NB4 (cell line): ENCODE results near the gene COL4A1.

ENCODE experiments used
- CTCF ChIP-seq: IDR thresholded peaks from one replicate; pipeline ENCODE4 v1.5.1; 2012; ENCODE audit warnings: low read depth, low read length
- MAX ChIP-seq: IDR thresholded peaks from 2 replicates; pipeline ENCODE4 v1.6.1; 2011; ENCODE audit warnings: low read depth, low read length
- POLR2A ChIP-seq: IDR thresholded peaks from 2 replicates; pipeline ENCODE4 v1.6.1; 2011; ENCODE audit warnings: mild to moderate bottlenecking; ENCODE audit not compliant: insufficient read length; ENCODE audit errors: extremely low read depth

GRCh38 chr13:110186231-110186855 is 120.6 kb downstream of the COL4A1 start:
- TF ChIP-seq CTCF = no peak
- no peak for TF ChIP-seq MAX
- TF ChIP-seq POLR2A = no peak
